RKO (cell line): Measurements from ENCODE around the gene XBP1.
A peak's percentile ranks its signal among the peaks of the same experiment; 100 is the strongest.
"Not testable (repeated sequence)": the region's sequence is repeated elsewhere in the genome, so short reads cannot be mapped to it uniquely, and the experiment has no call there.

Experiments
- DNase-seq: peaks from one replicate; pipeline ENCODE4 v3.0.0-alpha.2; 2016; ENCODE audit warnings: low spot score

The XBP1 gene

GRCh38 chr22:28800308-28801041, at the start of gene XBP1:
Gene XBP1, minus strand, starts transcription at chr22:28800569.
- DNase-seq, result peak; percentile 93

- DNase-seq, result no peak
Observed at GRCh38 chr22:28846994-28847393, 46.6 kb upstream of the XBP1 start.

- not testable (repeated sequence) for DNase-seq
Observed at GRCh38 chr22:28844277-28844676, 43.9 kb upstream of the XBP1 start.

- DNase-seq, result no peak
Observed at GRCh38 chr22:28843633-28844032, 43.3 kb upstream of the XBP1 start.

GRCh38 chr22:28841111-28841510, 40.7 kb upstream of the XBP1 start:
- DNase-seq, result no peak

- DNase-seq, result no peak
Observed at GRCh38 chr22:28838971-28839370, 38.6 kb upstream of the XBP1 start.

- DNase-seq, result no peak
Observed at GRCh38 chr22:28837640-28838039, 37.3 kb upstream of the XBP1 start.

GRCh38 chr22:28835630-28836189, 35.3 kb upstream of the XBP1 start:
- DNase-seq, result no peak

- DNase-seq, result no peak
Observed at GRCh38 chr22:28833276-28833923, 33.0 kb upstream of the XBP1 start.

- no peak for DNase-seq
Observed at GRCh38 chr22:28832731-28833130, 32.4 kb upstream of the XBP1 start.

GRCh38 chr22:28831140-28832072, 31.0 kb upstream of the XBP1 start:
- no peak for DNase-seq

GRCh38 chr22:28830441-28830840, 30.1 kb upstream of the XBP1 start:
- DNase-seq, result no peak

- peak; percentile 72 for DNase-seq
Observed at GRCh38 chr22:28829358-28830181, 29.2 kb upstream of the XBP1 start.

GRCh38 chr22:28826921-28827320, 26.6 kb upstream of the XBP1 start:
- DNase-seq, result no peak

GRCh38 chr22:28826430-28826829, 26.1 kb upstream of the XBP1 start:
- DNase-seq, result not testable (repeated sequence)

- not testable (repeated sequence) for DNase-seq
Observed at GRCh38 chr22:28824455-28824854, 24.1 kb upstream of the XBP1 start.

- no peak for DNase-seq
Observed at GRCh38 chr22:28822930-28823551, 22.7 kb upstream of the XBP1 start.

- DNase-seq, result no peak
Observed at GRCh38 chr22:28821452-28821851, 21.1 kb upstream of the XBP1 start.

- DNase-seq, result no peak
Observed at GRCh38 chr22:28820885-28821284, 20.5 kb upstream of the XBP1 start.

- DNase-seq, result no peak
Observed at GRCh38 chr22:28819253-28820096, 19.1 kb upstream of the XBP1 start.
